KBM-7 (cell line): ENCODE data around the gene TNFSF15.
A peak's percentile ranks its signal among the peaks of the same experiment; 100 is the strongest.

Experiments
- DNase-seq: peaks from one replicate; pipeline ENCODE4 v3.0.0-alpha.2; 2015
- in situ Hi-C: fragments of 300-500 bp; cut with MboI; formaldehyde crosslinking; loops from 2 replicates; pipeline ENCODE4 v1.14.3; 2020; ENCODE audit warnings: low sequenced_read_pairs, low pct_unique_long_range_greater_than_20kb, mixed read lengths

Gene TNFSF15

GRCh38 chr9:114805670-114806525 is at the start of gene TNFSF15:
Gene TNFSF15 (minus strand): TSS chr9:114806039. CDS start chr9:114806012, 27 bp downstream.
- in situ Hi-C loops, result no loop called here
- DNase-seq, result peak; percentile 3

- DNase-seq, result no peak
- in situ Hi-C loops, result no loop called here
These were observed 49.6 kb upstream of the TNFSF15 start for GRCh38 chr9:114855488-114855887.

- in situ Hi-C loops, result no loop called here
- no peak for DNase-seq
These were observed 49.0 kb upstream of the TNFSF15 start for GRCh38 chr9:114854736-114855355.

- in situ Hi-C loops, result no loop called here
- DNase-seq, result no peak
These were observed 47.4 kb upstream of the TNFSF15 start for GRCh38 chr9:114853071-114853855.

GRCh38 chr9:114852050-114852594 is 46.3 kb upstream of the TNFSF15 start:
- DNase-seq, result no peak
- in situ Hi-C loops, result no loop called here

GRCh38 chr9:114851306-114851705 is 45.5 kb upstream of the TNFSF15 start:
- in situ Hi-C loops, result no loop called here

GRCh38 chr9:114850871-114851270 is 45.0 kb upstream of the TNFSF15 start:
- DNase-seq, result no peak

More at GRCh38 chr9:114851306-114851705, 45.5 kb upstream of the TNFSF15 start:
- DNase-seq, result no peak

GRCh38 chr9:114849450-114849849 is 43.6 kb upstream of the TNFSF15 start:
- in situ Hi-C loops, result no loop called here
- no peak for DNase-seq

More at GRCh38 chr9:114850871-114851270, 45.0 kb upstream of the TNFSF15 start:
- in situ Hi-C loops, result no loop called here

GRCh38 chr9:114847492-114848417 is 41.9 kb upstream of the TNFSF15 start:
- DNase-seq, result no peak
- in situ Hi-C loops, result no loop called here

- no peak for DNase-seq
- in situ Hi-C loops, result no loop called here
These were observed 39.5 kb upstream of the TNFSF15 start for GRCh38 chr9:114845373-114845772.

GRCh38 chr9:114844766-114845165 is 38.9 kb upstream of the TNFSF15 start:
- no peak for DNase-seq
- in situ Hi-C loops, result no loop called here

GRCh38 chr9:114837923-114838322 is 32.1 kb upstream of the TNFSF15 start:
- DNase-seq, result no peak
- in situ Hi-C loops, result no loop called here

- in situ Hi-C loops, result no loop called here
- DNase-seq, result no peak
These were observed 30.9 kb upstream of the TNFSF15 start for GRCh38 chr9:114836769-114837168.

GRCh38 chr9:114834386-114834785 is 28.5 kb upstream of the TNFSF15 start:
- no peak for DNase-seq
- in situ Hi-C loops, result no loop called here

- no peak for DNase-seq
- in situ Hi-C loops, result no loop called here
These were observed 24.7 kb upstream of the TNFSF15 start for GRCh38 chr9:114830546-114830945.

- in situ Hi-C loops, result no loop called here
- no peak for DNase-seq
These were observed 24.0 kb upstream of the TNFSF15 start for GRCh38 chr9:114829574-114830440.

GRCh38 chr9:114828303-114828650 is 22.4 kb upstream of the TNFSF15 start:
- in situ Hi-C loops, result no loop called here
- no peak for DNase-seq
